IMR-90 (cell line): ENCODE measurements around the gene ZDHHC14. TPM values are rescaled to one million over a fixed set of nuclear protein-coding genes. Genes with fewer than 3 reads are reported as not detected.
A peak's percentile ranks its signal among the peaks of the same experiment; 100 is the strongest.

ENCODE experiments used
- ATAC-seq: fragments of 200-7000 bp; cut with Tn5 transposase; 2 replicates; pipeline ENCODE4 v1.9.1; 2020; ENCODE audit warnings: low read depth, mild to moderate bottlenecking, moderate library complexity
- BruUV-seq: library from RNA; stranded (reverse); fragments of 400-500 nt; replicated peaks from 2 replicates; lab custom pipeline; 2021; lab: Mats Ljungman, UMichigan
- CTCF ChIA-PET: fragments of 300-600 bp; formaldehyde crosslinking; extraction: SDS; loops from one replicate; lab custom pipeline; 2021; ENCODE audit warnings: antibody characterized with exemption; lab: Yijun Ruan, JAX
- POLR2A ChIA-PET: fragments of 300-600 bp; sonication (Branson Sonifier 250); formaldehyde crosslinking; loops from one replicate; lab custom pipeline; 2022; ENCODE audit warnings: antibody characterized with exemption; ENCODE audit not compliant: unreplicated experiment; lab: Charles Lee
- DNase-seq: peaks from one replicate; pipeline ENCODE4 v3.0.0; 2013
- H2AFZ ChIP-seq: replicated peaks from 2 replicates; pipeline ENCODE3; 2013; ENCODE audit warnings: low read length, mild to moderate bottlenecking; ENCODE audit not compliant: poor library complexity
- H2AK5ac ChIP-seq: 2 replicates; pipeline ENCODE4 v1.6.1; 2013; ENCODE audit warnings: low read depth, low read length, inconsistent platforms
- H2AK9ac ChIP-seq: replicated peaks from 2 replicates; pipeline ENCODE3; 2013; ENCODE audit warnings: mild to moderate bottlenecking, low read depth, low read length, moderate library complexity; ENCODE audit not compliant: poor library complexity
- H2BK120ac ChIP-seq: 2 replicates; pipeline ENCODE4 v1.6.1; 2013; ENCODE audit warnings: low read depth, low read length, inconsistent platforms
- H2BK15ac ChIP-seq: 3 replicates; pipeline ENCODE4 v1.6.1; 2013; ENCODE audit warnings: low read depth, low read length, inconsistent platforms
- H2BK20ac ChIP-seq: 2 replicates; pipeline ENCODE4 v1.6.1; 2013; ENCODE audit warnings: low read depth, mild to moderate bottlenecking, inconsistent platforms, low read length, moderate library complexity
- H2BK5ac ChIP-seq: 2 replicates; pipeline ENCODE4 v1.6.1; 2013; ENCODE audit warnings: mild to moderate bottlenecking, low read depth, low read length, inconsistent platforms; ENCODE audit not compliant: poor library complexity, severe bottlenecking
- H3K14ac ChIP-seq: replicated peaks from 2 replicates; pipeline ENCODE4 v1.6.1; 2013; ENCODE audit warnings: low read depth, low read length, inconsistent platforms
- H3K18ac ChIP-seq: 2 replicates; pipeline ENCODE4 v1.6.1; 2013; ENCODE audit warnings: low read depth, low read length, control low read depth
- H3K23ac ChIP-seq: 2 replicates; pipeline ENCODE4 v1.6.1; 2013; ENCODE audit warnings: low read depth, low read length, inconsistent platforms
- H3K27ac ChIP-seq: 2 replicates; pipeline ENCODE4 v1.5.1; 2013; ENCODE audit warnings: mild to moderate bottlenecking, control low read depth, low read length; ENCODE audit not compliant: insufficient read depth
- H3K27me3 ChIP-seq: 2 replicates; pipeline ENCODE4 v1.6.1; 2013; ENCODE audit warnings: low read length; ENCODE audit not compliant: control insufficient read depth, insufficient read depth
- H3K36me3 ChIP-seq: 2 replicates; pipeline ENCODE4 v1.6.1; 2013; ENCODE audit warnings: low read length, mixed read lengths; ENCODE audit not compliant: control insufficient read depth, insufficient read depth
- H3K4ac ChIP-seq: 2 replicates; pipeline ENCODE4 v1.6.1; 2013; ENCODE audit warnings: low read depth, low read length, inconsistent platforms
- H3K4me1 ChIP-seq: 2 replicates; pipeline ENCODE4 v1.6.1; 2013; ENCODE audit warnings: low read length, mixed read lengths; ENCODE audit not compliant: control insufficient read depth, insufficient read depth
- H3K4me2 ChIP-seq: 2 replicates; pipeline ENCODE4 v1.6.1; 2013; ENCODE audit warnings: low read depth, mild to moderate bottlenecking, control low read depth, low read length, moderate library complexity
- H3K4me3 ChIP-seq: 2 replicates; pipeline ENCODE4 v1.5.1; 2013; ENCODE audit warnings: low read depth, mild to moderate bottlenecking, control low read depth, low read length, moderate library complexity; ENCODE audit not compliant: insufficient read depth
- H3K56ac ChIP-seq: 2 replicates; pipeline ENCODE4 v1.6.1; 2013; ENCODE audit warnings: low read length, inconsistent platforms; ENCODE audit not compliant: insufficient read depth; ENCODE audit errors: extremely low read depth
- H3K79me1 ChIP-seq, 2 experiments: 2 replicates each; pipeline ENCODE4 v1.6.1; 2013; ENCODE audit warnings: low read length in 2 of 2, inconsistent platforms in 1 of 2, low read depth in 1 of 2
- H3K9ac ChIP-seq: 2 replicates; pipeline ENCODE4 v1.6.1; 2013; ENCODE audit warnings: low read depth, low read length, control low read depth
- H3K9me1 ChIP-seq: 2 replicates; pipeline ENCODE4 v1.6.1; 2013; ENCODE audit warnings: low read length, inconsistent platforms; ENCODE audit not compliant: insufficient read depth
- H3K9me3 ChIP-seq: 2 replicates; pipeline ENCODE4 v1.6.1; 2013; ENCODE audit warnings: low read length; ENCODE audit not compliant: control insufficient read depth, insufficient read depth
- H4K20me1 ChIP-seq: 2 replicates; pipeline ENCODE4 v1.6.1; 2013; ENCODE audit warnings: low read length, inconsistent platforms; ENCODE audit not compliant: insufficient read depth
- H4K5ac ChIP-seq: 2 replicates; pipeline ENCODE4 v1.6.1; 2013; ENCODE audit warnings: mild to moderate bottlenecking, low read depth, low read length, control low read depth
- H4K8ac ChIP-seq, 2 experiments: 2 replicates each; pipeline ENCODE4 v1.6.1; 2013; ENCODE audit warnings: low read depth in 2 of 2, low read length in 2 of 2, control low read depth in 1 of 2, inconsistent platforms in 1 of 2
- H4K91ac ChIP-seq: 2 replicates; pipeline ENCODE4 v1.6.1; 2013; ENCODE audit warnings: low read depth, low read length, inconsistent platforms; ENCODE audit not compliant: insufficient read depth
- BHLHE40 ChIP-seq: fragments of 150-350 bp; IDR thresholded peaks from 2 replicates; pipeline ENCODE4 v1.6.1; 2016; ENCODE audit warnings: mild to moderate bottlenecking, low read depth, low read length
- CTCF ChIP-seq: conservative IDR thresholded peaks from 2 replicates; pipeline ENCODE4 v1.5.1; 2012; ENCODE audit warnings: mild to moderate bottlenecking, low read depth, low read length, improper control_type of control experiment
- MAZ ChIP-seq: IDR thresholded peaks from 2 replicates; pipeline ENCODE4 v1.6.1; 2012; ENCODE audit warnings: low read depth, mild to moderate bottlenecking, low read length, improper control_type of control experiment, moderate library complexity, borderline replicate concordance
- MXI1 ChIP-seq: IDR thresholded peaks from 2 replicates; pipeline ENCODE4 v1.6.1; 2012; ENCODE audit warnings: low read depth, mild to moderate bottlenecking, low read length, moderate library complexity, borderline replicate concordance
- NFE2L2 ChIP-seq: fragments of 150-350 bp; IDR thresholded peaks from 2 replicates; pipeline ENCODE4 v1.6.1; 2016; ENCODE audit warnings: low read depth, mild to moderate bottlenecking, low read length
- POLR2A ChIP-seq: IDR thresholded peaks from 2 replicates; pipeline ENCODE4 v1.6.1; 2012; ENCODE audit warnings: mild to moderate bottlenecking, low read depth, low read length
- RAD21 ChIP-seq: IDR thresholded peaks from 2 replicates; pipeline ENCODE4 v1.6.1; 2012; ENCODE audit warnings: low read length, improper control_type of control experiment
- RCOR1 ChIP-seq: IDR thresholded peaks from 2 replicates; pipeline ENCODE4 v1.6.1; 2012; ENCODE audit warnings: mild to moderate bottlenecking, low read length, improper control_type of control experiment; ENCODE audit not compliant: insufficient replicate concordance
- WGBS, 2 experiments: methylation state at CpG; one replicate each; pipeline versions ENCODE4 v1.1.5 to v1.1.7; 2013; ENCODE audit warnings: missing lambda C conversion rate in 2 of 2; ENCODE audit not compliant: insufficient read length in 1 of 2; ENCODE audit errors: extremely low coverage in 2 of 2; 5-methylcytosine and 5-hydroxymethylcytosine counted together
- dilution Hi-C: fragments of 300-500 bp; cut with HindIII; formaldehyde crosslinking; loops from one replicate; pipeline ENCODE4 v1.14.3; 2018; ENCODE audit warnings: low sequenced_read_pairs; ENCODE audit not compliant: unreplicated experiment
- in situ Hi-C: fragments of 300-500 bp; cut with MboI; formaldehyde crosslinking; loops from 3 replicates; pipeline ENCODE4 v1.14.3; 2019; ENCODE audit warnings: low sequenced_read_pairs, inconsistent platforms, mixed read lengths
- intact Hi-C: fragments of 100-400 bp; cut with micrococcal nuclease; formaldehyde crosslinking; loops from 2 replicates; pipeline ENCODE4 v1.10.0; 2022
- polyA plus RNA-seq, 3 experiments: library from polyadenylated mRNA; depleted of rRNA; stranded (reverse); fragments of >200 nt; gene quantifications; 2 replicates each; pipeline ENCODE4 v1.2.3, GENCODE V29; 2012; ENCODE audit warnings: low replicate concordance in 1 of 3
- total RNA-seq: library from RNA; depleted of rRNA; stranded (reverse); fragments of >200 nt; gene quantifications from 2 replicates; pipeline ENCODE4 v1.2.3, GENCODE V29; 2012

The ZDHHC14 gene
- total and polyA plus RNA-seq, 2 of the 4 experiments (the other 2 are of a cell fraction), result 0.90 to 2.0 TPM

- H2BK120ac ChIP-seq, result no peak overlapping the region
- no peak for TF ChIP-seq MAZ
- TF ChIP-seq MXI1, result no peak
- TF ChIP-seq RCOR1, result no peak
- TF ChIP-seq BHLHE40, result no peak
- no peak for TF ChIP-seq RAD21
- no peak for TF ChIP-seq CTCF
- no peak for TF ChIP-seq POLR2A
- no peak for TF ChIP-seq NFE2L2
- dilution Hi-C loops (no loop called here), intact Hi-C loops (no loop called here), in situ Hi-C loops (no loop called here)
- no peaks in the 10 kb centered on the region for H3K27me3 ChIP-seq
- H2AK5ac ChIP-seq, result no peak overlapping the region
- BruUV-seq, result no TSS peak
- no peaks in the 10 kb centered on the region for H3K4me1 ChIP-seq
- H2AK9ac ChIP-seq, result peak overlapping the region; percentile 65
- no peak overlapping the region for H2BK5ac ChIP-seq
- no peaks in the 10 kb centered on the region for H3K9me1 ChIP-seq
- H3K36me3 ChIP-seq, result no peaks in the 10 kb centered on the region
- no peak overlapping the region for H3K9ac ChIP-seq
- no peaks in the 10 kb centered on the region for H3K79me1 ChIP-seq
- H3K9me3 ChIP-seq, result no peaks in the 10 kb centered on the region
- no peak overlapping the region for H4K91ac ChIP-seq
- WGBS, 2 experiments, result no CpG with 5 or more reads among the region's 2 CpGs
- no peak overlapping the region for H3K4me3 ChIP-seq
- H3K23ac ChIP-seq, result no peak overlapping the region
- ATAC-seq (no peak), DNase-seq (no peak)
- H3K14ac ChIP-seq, result no peak overlapping the region
- H3K4me2 ChIP-seq, result no peak overlapping the region
- H2AFZ ChIP-seq, result no peak overlapping the region
- H2BK15ac ChIP-seq, result no peak overlapping the region
- no peak overlapping the region for H4K8ac ChIP-seq
- no peak overlapping the region for H4K5ac ChIP-seq
- ChIA-PET POLR2A (no interaction called here), CTCF (interaction anchor here (0.6 kb wide), 1 partner anchor 110 kb away, joined by 3 read pairs; no protein-coding TSS in a partner anchor)
- no peaks in the 10 kb centered on the region for H4K20me1 ChIP-seq
- no peak overlapping the region for H3K18ac ChIP-seq
- H3K4ac ChIP-seq, result no peak overlapping the region
- H3K56ac ChIP-seq, result no peak overlapping the region
- H2BK20ac ChIP-seq, result no peak overlapping the region
- no peak overlapping the region for H3K27ac ChIP-seq
Observed at GRCh38 chr6:157641837-157642236, 260.8 kb downstream of the ZDHHC14 start.
